HL-60 (cell line): ENCODE measurements around the gene CACNG6.

ENCODE experiments used
- POLR2AphosphoS5 ChIP-seq: IDR thresholded peaks from 2 replicates; pipeline ENCODE4 v1.6.1; 2012; ENCODE audit warnings: low read depth
- TF ChIP-seq, protein P1 (sequence below): IDR thresholded peaks from one replicate; pipeline ENCODE4 v1.5.1; 2011; ENCODE audit warnings: low read length, control low read depth, inconsistent platforms; ENCODE audit not compliant: insufficient read depth

DNA sequence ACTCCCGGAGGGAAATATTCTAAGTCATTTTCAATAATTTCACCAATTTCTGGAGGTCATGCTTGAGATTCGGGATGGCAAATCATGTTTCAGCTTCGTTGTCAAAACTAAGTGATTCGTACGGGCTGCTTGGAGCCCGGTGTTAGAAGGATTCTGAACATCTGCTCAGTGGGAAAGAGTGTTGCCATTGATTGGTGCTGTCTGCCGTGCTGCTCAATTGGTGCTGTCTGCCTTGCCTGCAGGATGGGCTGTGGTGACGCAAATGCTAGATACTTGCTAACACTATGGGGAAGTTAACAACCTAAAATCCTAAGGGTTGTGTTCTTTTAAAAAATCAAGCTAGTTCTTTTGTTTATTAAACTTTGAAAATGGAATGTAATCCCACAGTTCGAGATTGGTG lies 46.0 kb upstream of the CACNG6 start:
- TF ChIP-seq, protein P1, sequence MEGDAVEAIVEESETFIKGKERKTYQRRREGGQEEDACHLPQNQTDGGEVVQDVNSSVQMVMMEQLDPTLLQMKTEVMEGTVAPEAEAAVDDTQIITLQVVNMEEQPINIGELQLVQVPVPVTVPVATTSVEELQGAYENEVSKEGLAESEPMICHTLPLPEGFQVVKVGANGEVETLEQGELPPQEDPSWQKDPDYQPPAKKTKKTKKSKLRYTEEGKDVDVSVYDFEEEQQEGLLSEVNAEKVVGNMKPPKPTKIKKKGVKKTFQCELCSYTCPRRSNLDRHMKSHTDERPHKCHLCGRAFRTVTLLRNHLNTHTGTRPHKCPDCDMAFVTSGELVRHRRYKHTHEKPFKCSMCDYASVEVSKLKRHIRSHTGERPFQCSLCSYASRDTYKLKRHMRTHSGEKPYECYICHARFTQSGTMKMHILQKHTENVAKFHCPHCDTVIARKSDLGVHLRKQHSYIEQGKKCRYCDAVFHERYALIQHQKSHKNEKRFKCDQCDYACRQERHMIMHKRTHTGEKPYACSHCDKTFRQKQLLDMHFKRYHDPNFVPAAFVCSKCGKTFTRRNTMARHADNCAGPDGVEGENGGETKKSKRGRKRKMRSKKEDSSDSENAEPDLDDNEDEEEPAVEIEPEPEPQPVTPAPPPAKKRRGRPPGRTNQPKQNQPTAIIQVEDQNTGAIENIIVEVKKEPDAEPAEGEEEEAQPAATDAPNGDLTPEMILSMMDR: no peak
- TF ChIP-seq POLR2AphosphoS5: no peak
